SK-N-SH (cell line): ENCODE measurements around the gene HOXD10.

Experiments used
- CHD2 ChIP-seq: fragments of 150-350 bp; IDR thresholded peaks from 2 replicates; pipeline ENCODE4 v1.6.1; 2018; ENCODE audit warnings: low read length; ENCODE audit not compliant: partially characterized antibody
- EP300 ChIP-seq, 2 experiments: IDR thresholded peaks; 2 replicates each; pipeline versions ENCODE4 v1.4.0 to v1.6.1; 2012; ENCODE audit warnings: borderline replicate concordance in 1 of 2, low read depth in 1 of 2, low read length in 1 of 2
- EZH2phosphoT487 ChIP-seq: fragments of 200-600 bp; sonication (generic); IDR thresholded peaks from 2 replicates; pipeline ENCODE4 v1.6.1; 2017; ENCODE audit warnings: low read depth, mixed run types, mild to moderate bottlenecking, antibody characterized with exemption, moderate library complexity, borderline replicate concordance
- POLR2AphosphoS5 ChIP-seq: IDR thresholded peaks from 2 replicates; pipeline ENCODE4 v1.6.1; 2012; ENCODE audit warnings: low read depth, low read length
- RAD21 ChIP-seq: IDR thresholded peaks from 2 replicates; pipeline ENCODE4 v1.6.1; 2012; ENCODE audit warnings: mild to moderate bottlenecking, low read length
- RXRA ChIP-seq: IDR thresholded peaks from 2 replicates; pipeline ENCODE4 v1.4.0; 2012; ENCODE audit warnings: low read depth, mild to moderate bottlenecking, borderline replicate concordance
- SMC3 ChIP-seq: IDR thresholded peaks from 2 replicates; pipeline ENCODE4 v1.6.1; 2012; ENCODE audit warnings: low read depth, low read length, improper control_type of control experiment
- TF ChIP-seq, protein P1 (sequence below): fragments of 200-600 bp; sonication (generic); IDR thresholded peaks from 2 replicates; pipeline ENCODE4 v1.6.1; 2017; ENCODE audit warnings: antibody characterized with exemption, mild to moderate bottlenecking, moderate library complexity
- TF ChIP-seq, protein P2 (sequence below): IDR thresholded peaks from 2 replicates; pipeline ENCODE4 v1.4.0; 2012; ENCODE audit warnings: low read depth
- TF ChIP-seq, protein P3 (sequence below): fragments of 150-350 bp; IDR thresholded peaks from 2 replicates; pipeline ENCODE4 v1.6.1; 2016; ENCODE audit warnings: mild to moderate bottlenecking, low read depth, low read length

DNA sequence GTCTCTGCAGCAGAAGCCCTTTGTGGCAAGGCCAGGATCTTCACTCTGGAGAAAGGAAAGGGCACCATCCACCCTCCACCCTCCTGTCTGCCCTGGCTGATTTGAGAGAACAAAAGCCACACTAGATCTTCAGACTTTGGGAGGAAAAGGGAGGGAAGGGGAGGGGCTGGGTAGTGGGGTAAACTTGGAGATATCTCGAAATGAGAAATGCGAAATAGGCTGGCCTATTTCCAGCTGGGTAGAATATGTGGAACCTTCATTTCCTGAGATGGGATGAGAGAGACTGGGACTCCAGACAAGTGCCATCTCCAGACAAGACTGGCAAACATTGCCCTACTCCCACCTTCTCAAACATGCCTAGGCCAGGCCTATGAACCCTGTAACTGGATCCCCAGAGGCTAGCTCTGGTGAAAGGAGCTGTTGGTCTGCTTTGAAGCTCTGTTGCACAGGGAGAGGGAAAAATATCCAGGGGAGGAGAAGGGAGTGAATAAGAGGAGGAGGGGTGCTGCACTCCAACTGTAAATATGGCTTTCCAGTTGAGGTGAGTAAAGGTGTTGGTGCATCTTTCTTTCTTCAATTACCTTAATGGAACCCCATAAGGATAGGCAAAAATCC is 15.3 kb upstream of the HOXD10 start:
- TF ChIP-seq EZH2phosphoT487 (no peak), POLR2AphosphoS5 (no peak), SMC3 (no peak), RXRA (no peak), EP300 (IDR thresholded peaks at IDR 0.05; ENCODE audit: borderline replicate concordance in 1 of 2, low read depth in 1 of 2, low read length in 1 of 2) (no peak), CHD2 (no peak), RAD21 (no peak)
- TF ChIP-seq, protein P1, sequence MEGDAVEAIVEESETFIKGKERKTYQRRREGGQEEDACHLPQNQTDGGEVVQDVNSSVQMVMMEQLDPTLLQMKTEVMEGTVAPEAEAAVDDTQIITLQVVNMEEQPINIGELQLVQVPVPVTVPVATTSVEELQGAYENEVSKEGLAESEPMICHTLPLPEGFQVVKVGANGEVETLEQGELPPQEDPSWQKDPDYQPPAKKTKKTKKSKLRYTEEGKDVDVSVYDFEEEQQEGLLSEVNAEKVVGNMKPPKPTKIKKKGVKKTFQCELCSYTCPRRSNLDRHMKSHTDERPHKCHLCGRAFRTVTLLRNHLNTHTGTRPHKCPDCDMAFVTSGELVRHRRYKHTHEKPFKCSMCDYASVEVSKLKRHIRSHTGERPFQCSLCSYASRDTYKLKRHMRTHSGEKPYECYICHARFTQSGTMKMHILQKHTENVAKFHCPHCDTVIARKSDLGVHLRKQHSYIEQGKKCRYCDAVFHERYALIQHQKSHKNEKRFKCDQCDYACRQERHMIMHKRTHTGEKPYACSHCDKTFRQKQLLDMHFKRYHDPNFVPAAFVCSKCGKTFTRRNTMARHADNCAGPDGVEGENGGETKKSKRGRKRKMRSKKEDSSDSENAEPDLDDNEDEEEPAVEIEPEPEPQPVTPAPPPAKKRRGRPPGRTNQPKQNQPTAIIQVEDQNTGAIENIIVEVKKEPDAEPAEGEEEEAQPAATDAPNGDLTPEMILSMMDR = no peak
- TF ChIP-seq, protein P2, sequence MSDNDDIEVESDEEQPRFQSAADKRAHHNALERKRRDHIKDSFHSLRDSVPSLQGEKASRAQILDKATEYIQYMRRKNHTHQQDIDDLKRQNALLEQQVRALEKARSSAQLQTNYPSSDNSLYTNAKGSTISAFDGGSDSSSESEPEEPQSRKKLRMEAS = no peak
- TF ChIP-seq, protein P3, sequence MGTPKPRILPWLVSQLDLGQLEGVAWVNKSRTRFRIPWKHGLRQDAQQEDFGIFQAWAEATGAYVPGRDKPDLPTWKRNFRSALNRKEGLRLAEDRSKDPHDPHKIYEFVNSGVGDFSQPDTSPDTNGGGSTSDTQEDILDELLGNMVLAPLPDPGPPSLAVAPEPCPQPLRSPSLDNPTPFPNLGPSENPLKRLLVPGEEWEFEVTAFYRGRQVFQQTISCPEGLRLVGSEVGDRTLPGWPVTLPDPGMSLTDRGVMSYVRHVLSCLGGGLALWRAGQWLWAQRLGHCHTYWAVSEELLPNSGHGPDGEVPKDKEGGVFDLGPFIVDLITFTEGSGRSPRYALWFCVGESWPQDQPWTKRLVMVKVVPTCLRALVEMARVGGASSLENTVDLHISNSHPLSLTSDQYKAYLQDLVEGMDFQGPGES = no peak
